Posterior cingulate gyrus (tissue), 11 donors: ENCODE results near the gene STPG2.
"Not testable (repeated sequence)": the region's sequence is repeated elsewhere in the genome, so short reads cannot be mapped to it uniquely, and the experiment has no call there.

Experiments used
- DNase-seq, 10 donors: peaks; one replicate each; pipeline versions ENCODE4 v3.0.0 to v3.0.0-alpha.2; 2020 to 2021; ENCODE audit warnings: mixed read lengths in 3 of 10
- intact Hi-C: fragments of 100-400 bp; cut with DNase I; formaldehyde crosslinking; loops from one replicate; pipeline ENCODE4 v1.15.1; 2023

STPG2 gene

DNA sequence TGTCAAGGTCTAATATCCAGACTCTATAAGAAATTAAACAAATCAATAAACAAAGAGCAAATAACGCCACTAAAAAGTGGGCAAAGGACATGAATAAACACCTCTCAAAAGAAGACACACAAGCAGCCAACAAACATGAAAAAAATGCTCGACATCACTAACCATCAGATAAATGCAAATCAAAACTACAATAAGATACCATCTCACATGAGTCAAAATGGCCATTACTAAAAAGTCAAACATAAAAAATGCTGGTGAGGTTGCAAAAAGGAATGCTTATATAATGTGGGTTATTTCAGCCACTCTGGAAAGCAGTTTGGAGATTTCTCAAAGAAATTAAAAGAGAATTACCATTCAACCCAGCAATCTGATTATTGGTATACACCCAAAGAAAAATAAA lies 481.1 kb downstream of the STPG2 start:
- intact Hi-C loops, result no loop called here
- DNase-seq, result no peak

DNA sequence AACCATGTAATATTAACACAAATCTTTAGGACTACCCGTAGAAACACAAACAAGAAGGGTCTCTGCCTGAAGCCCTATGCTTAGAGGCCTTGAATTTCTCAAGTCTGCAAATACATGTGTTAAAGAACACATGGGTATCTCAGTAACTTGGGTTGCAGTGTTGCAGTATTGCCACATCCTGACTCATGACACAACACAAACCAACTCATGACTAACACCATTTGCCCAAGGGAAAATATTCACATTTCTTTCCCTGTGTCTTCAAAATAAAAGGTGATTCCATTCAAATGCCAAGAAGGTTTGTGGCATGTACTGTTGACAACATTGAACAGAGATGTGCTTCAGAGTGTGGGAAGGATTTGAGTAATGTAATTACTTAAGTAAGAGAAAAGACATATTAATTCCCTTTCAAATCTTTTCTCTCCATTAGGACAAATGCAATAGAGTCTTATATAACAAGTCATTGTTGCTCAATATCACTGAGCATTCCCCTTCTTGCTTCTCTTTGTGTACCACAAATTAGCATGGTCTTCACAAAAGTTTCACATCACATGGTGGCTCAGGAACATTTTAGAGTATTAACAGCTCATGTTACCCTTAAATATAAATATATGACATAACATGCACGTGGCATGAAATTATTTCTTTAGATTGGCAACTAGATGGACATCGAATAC lies 487.1 kb downstream of the STPG2 start:
- DNase-seq, result no peak
- intact Hi-C loops, result no loop called here

DNA sequence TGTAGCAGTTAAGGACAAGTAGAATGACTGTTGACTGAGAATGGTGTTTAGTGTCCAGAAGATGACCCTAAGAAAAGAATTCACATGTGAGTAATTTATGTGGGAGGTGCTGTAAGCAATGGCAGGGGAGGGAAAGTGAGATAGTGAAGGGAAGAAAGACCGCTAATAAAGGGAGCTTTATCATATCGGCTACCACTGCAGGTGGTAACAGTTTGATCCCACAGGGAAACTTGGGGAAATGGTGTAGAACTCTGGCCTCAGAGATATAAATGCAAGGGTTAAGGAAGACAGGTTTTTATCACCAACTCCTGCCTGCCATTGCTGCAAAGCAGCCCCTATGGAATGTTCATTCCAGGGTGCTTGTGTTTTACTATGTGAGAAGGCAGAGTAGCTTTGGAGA lies 489.6 kb downstream of the STPG2 start:
- no peak for DNase-seq
- intact Hi-C loops, result no loop called here

DNA sequence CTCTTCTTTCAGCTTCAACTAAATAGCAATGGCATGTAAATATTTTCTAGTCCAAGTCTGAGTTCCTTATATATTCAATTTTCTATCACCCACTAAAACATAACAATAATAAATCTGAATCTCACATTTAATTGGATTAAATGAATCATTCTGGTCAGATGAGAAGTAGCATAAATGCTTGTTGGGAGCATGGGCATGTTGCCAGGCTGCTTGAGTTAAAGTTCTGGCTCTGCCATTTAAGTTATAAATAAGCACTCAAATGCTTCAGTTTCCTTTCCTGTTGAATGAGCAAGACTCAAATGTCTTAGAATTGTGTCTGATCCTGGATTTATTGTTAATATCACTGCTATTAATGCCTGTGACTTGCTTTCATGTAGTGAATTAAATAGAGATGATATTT lies 496.3 kb downstream of the STPG2 start:
- intact Hi-C loops, result no loop called here
- DNase-seq, result peak in 5 of 10 donors; percentile 9 to 75 (median 14)

DNA sequence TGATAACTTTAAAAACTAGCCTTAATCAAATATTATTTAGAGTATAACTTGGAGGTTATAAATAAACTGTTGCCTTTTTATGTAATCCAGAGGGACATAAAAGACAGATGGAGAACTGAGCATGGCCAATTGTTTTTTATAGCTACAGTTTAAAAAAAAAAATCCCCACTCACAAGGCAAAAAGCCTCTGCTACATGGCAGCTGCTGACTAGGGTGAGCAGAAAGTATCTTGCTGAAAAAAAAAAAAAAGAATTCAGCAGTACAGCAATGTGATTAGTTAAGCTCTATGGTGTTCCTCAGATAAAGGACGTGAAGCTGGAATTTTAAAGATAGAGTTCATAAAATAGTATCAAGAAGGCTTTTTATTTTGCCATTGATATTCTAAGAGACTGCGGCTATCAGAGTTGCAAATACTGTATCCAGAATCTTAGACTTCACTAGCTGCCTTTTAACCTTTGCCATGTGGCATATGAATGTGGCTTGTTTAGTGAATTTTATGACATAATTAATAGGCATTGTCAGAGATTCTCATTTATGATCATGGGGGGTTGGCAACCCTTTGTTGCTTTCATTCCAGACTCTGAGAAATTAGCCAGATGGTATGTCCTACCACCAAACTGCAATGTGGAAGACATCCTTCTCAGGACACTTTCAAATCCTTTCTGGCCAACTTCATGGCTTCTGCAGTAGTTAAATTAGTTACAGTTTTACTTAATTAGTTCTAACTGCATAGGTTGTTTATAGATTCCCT lies 498.0 kb downstream of the STPG2 start:
- intact Hi-C loops, result no loop called here
- no peak for DNase-seq

DNA sequence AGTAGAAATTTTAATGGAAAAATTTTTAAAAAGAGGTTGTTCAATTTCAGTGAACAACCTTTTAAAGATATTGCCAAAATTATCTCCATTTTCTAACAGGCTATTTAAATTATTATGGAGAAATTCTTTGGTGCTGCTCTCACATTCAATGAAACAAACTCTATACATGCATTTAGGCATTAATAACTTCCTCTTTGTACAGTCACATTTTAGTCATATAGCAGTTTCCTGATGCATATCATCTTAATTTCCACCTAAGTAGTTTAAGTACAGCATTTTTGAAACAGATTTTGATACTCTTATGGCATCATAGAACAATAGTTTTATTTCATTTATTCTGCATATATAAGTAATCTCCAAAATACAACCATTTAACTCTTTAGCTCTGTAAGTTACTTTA lies 500.1 kb downstream of the STPG2 start:
- intact Hi-C loops, result no loop called here

DNA sequence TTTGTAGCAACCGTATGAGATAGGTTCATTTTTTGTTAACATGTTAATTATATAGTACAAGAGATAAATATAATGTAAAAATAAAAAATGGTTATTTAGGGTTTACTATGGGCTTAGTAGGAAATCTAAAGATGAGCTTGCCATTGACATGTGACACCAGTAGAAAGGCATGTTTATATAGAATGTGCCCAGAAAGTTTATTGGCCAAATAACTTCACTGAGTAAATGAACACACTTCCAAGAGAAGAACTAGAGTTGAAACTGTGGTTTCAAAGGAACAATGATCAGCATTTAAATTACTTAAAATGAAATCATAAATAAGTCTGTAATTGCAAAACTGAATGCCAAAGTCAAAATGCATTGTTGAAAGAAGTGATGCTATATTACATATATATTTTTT lies 503.3 kb downstream of the STPG2 start:
- DNase-seq, result no peak

More for the DNA sequence above, 500.1 kb downstream of the STPG2 start:
- DNase-seq, result no peak

DNA sequence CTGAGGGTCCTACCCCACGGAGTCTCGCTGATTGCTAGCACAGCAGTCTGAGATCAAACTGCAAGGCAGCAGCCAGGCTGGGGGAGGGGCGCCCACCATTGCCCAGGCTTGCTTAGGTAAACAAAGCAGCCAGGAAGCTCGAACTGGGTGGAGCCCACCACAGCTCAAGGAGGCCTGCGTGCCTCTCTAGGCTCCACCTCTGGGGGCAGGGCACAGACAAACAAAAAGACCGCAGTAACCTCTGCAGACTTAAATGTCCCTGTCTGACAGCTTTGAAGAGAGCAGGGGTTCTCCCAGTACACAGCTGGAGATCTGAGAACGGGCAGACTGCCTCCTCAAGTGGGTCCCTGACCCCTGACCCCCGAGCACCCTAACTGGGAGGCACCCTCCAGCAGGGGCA lies 509.4 kb downstream of the STPG2 start:
- intact Hi-C loops, result not testable (repeated sequence)
- DNase-seq, result peak in 1 of 10 donors; percentile 24

More for the DNA sequence above, 503.3 kb downstream of the STPG2 start:
- intact Hi-C loops, result no loop called here

DNA sequence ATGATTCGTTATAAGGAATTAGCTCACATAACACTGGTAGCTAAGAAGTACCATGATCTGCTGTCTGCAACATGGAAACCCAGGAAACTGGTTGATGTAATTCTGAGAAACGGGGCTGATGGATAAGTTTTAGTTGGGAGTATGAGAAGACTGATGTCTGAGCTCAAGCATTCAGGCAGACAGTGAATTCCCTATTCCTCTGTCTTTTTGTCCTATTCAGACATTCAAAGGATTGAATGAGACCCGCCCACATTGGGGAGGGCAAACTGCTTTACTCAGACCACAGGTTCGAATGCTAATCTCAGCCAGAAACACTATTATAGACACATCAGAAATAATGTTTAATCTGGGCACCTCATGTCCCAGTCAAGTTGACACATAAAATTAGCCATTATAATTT lies 515.5 kb downstream of the STPG2 start:
- DNase-seq, result no peak
- intact Hi-C loops, result no loop called here

DNA sequence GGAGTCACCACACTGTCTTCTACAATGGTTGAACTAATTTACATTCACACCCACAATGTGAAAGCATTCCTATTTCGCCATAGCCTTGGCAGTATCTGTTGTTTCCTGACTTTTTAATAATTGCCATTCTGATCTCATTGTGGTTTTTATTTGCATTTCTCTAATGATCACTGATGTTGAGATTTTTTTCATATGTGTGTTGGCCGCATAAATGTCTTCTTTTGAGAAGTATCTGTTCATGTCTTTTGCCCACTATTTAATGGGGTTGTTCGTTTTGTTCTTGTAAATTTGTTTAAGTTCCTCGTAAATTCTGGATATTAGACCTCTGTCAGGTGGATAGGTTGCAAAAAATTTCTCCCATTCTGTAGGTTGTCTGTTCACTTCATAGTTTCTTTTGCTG lies 519.1 kb downstream of the STPG2 start:
- intact Hi-C loops, result no loop called here
- no peak for DNase-seq

DNA sequence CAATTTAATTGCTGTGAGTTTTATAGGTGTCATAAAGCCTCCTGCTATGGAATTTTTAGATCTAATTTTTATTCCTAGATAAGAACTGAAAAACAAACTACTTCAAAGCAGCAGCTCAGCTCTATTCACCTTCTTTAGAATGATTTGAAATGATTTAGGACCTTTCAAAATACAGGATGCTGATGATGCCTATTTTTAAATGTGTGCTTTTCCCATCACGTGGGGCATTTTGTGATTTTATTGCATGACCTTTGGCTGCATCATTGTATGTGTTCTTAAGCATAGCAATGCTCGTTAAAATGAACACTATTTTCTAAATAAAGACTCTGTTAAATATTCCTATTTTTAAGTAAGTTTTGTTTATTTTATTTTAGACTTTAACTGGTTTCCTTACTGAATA lies 537.3 kb downstream of the STPG2 start:
- intact Hi-C loops, result no loop called here
- no peak for DNase-seq

DNA sequence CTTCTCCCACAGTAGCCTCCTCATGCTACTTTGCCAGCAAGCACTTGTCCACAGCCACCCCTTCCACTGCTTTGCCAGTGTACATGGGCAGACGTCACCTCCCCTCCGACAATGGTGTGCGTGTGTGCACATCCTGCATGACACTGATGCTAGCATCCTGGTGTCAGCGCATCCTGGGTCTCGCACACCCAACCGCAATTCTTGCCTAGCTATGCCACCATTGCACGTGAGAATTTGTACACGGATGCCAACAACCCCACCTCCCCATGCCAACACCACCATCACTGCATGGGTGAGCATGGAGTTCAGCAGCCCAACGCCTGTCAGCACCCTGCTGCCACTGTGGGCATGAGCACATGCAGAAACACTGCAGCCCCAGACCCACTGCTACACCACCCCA lies 550.0 kb downstream of the STPG2 start:
- peak in 2 of 10 donors; percentile 39 to 60 for DNase-seq
- intact Hi-C loops, result no loop called here

DNA sequence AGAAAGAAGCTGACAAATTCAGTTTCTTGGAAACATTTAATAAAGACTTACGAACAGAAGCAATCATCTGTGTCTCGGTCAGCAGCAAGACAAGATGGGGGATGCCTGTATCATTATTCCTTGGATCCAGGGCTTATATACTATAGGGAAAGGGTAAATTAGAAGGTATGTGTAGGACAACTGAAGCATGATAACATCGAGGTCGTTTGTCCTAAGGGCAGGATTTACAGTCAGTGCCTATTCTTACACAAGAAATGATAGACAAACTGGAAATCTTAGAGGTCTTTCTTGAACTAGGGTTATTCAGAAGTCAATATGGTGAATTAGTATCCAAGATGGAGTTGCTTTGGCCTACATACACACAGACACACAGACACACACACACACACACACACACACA lies 553.0 kb downstream of the STPG2 start:
- intact Hi-C loops, result no loop called here
- DNase-seq, result no peak

DNA sequence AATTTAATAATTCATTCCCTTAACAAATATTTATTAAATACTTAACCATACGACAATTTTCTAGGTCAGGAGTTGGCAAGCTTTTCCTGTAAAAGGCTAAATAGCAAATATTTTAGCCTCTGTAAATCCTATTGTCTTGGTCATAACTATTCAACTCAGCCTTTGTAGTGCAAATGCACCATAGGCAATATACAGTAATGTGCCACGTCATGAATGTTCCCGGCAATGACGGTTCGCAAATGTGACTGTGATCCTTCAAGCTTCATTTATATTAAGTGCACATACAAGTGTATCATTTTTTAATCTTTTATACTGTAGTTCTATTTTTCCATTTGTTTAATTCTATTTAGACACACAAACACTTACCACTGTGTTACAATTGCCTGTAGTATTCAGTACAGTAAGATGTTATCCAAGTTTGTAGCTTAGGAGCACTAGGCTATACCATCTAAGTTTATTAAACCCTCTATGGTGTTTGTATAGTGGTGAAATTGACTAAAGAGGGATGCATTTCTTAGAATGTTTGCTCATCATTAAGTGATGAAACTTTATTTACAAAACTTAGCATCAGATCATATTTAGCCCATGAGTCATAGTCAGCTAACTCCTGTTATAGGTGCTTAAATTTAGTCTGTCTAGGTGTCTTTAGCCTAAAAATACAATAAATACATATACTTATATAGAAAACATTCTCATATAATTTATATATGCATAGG lies 553.6 kb downstream of the STPG2 start:
- DNase-seq, result no peak
- intact Hi-C loops, result no loop called here

DNA sequence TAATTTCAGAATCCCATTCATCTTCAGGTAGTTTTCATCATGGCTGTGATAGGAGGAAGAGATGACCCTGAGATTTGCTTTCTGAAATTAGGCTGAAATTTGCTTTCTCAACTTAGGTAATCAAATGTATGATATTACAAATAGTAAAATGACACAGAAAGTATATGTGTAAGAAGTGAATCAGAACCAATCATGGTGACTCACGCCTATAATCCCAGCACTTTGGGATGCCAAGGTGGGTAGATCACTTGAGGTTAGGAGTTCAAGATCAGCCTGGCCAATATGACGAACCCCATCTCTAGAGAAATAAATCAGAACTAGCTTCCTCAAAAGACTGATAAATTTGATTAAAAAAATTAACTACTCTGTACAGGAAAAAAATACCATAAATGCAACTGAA lies 555.4 kb downstream of the STPG2 start:
- no peak for DNase-seq
- intact Hi-C loops, result no loop called here

DNA sequence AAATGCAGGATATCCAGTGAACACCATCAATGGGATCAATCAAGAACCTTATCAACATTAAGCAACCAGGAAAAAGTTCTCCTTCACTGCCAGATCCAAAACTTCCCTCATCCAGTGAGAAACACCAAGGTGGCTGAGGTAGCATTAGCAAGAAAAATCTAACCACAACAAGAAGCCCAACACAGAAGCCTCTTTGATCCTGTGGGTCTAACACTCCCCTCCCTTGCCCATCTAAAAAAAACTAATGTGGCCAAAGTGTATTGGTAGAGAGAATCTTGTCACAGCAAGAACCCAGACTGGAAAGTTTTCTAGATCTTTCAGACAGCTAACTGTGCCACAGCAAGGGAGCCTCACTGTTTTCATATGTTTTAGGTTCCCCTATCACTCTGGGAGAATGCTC lies 558.0 kb downstream of the STPG2 start:
- intact Hi-C loops, result no loop called here
- no peak for DNase-seq

DNA sequence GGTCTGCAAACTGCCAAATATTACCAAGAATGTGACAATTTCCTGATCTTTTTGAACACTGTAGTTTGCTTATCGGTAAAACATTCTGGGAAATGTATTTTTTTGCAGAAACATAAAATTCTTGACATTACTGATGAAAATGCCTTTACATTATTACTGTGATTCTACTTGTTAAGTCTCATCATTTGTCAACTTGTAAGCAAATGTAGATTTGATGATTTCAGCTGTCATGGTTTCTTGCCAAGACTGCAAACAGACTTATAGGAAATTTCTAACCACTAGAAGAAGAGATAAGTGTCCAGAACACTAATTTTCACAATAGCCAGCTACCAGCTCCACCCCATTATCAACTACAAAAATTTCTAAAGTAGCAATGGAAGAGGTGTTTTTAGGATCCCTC lies 560.4 kb downstream of the STPG2 start:
- DNase-seq, result no peak
- intact Hi-C loops, result no loop called here

DNA sequence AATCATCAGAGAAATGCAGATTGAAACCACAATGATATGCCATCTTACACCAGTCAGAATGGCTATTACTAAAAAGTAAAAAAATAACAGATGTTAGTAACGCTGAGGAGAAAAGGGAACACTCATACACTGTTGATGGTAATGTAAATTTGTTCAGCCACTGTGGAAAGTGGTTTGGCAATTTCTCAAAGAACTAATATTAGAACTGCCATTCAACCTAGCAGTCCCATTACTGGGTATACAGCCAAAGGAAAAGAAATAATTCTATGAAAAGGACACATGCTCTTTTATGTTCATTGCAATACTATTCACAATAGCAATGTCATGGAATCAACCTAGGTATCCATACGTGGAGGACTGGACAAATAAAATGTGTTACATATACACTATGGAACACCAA lies 566.3 kb downstream of the STPG2 start:
- intact Hi-C loops, result no loop called here
- DNase-seq, result no peak

DNA sequence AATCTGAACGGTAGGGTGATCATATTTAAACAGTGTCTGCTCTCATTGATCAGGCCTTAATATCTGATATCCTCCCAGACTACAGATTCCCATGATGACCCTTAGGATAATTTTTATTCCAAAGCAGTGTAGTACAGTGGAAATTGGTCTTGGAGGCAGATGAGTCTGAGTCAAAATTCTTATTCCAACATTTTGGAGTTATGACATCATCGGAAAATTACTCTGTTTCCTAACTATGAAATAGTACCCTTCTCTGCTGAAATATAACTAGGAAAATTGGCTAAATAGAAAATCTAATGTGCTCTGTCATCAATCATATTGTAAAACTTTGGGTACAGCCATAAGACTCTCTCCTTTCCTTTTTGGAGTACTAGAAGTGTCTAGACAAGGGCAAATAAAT lies 583.3 kb downstream of the STPG2 start:
- intact Hi-C loops, result no loop called here
- DNase-seq, result no peak

DNA sequence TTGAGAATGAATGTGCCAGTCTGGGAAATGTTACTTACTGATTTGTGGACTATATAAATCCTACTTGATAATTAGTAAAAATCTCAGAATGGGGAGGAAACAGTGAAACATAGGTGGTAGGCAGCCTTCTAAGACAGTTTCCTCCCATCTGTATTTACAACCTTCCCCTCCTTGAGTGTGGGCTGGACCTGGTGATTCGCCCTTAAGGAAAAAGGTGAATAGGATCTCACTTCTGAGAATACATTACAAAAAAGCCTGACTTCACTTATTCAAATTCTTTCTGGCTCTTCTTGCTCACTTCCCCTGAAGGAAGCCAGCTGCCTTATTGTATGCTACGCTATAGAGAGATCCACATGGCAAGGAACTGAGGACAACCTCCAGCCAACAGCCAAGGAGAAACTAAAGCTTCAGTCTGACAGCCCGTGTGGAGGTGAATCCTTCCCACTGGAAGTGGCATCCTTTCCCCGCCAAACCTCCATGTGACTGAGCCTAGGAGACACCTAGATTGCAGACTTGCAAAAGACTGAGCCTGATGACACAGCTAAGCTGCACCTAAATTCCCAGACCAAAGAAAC lies 585.0 kb downstream of the STPG2 start:
- DNase-seq, result peak in 1 of 10 donors; percentile 35
- intact Hi-C loops, result no loop called here

DNA sequence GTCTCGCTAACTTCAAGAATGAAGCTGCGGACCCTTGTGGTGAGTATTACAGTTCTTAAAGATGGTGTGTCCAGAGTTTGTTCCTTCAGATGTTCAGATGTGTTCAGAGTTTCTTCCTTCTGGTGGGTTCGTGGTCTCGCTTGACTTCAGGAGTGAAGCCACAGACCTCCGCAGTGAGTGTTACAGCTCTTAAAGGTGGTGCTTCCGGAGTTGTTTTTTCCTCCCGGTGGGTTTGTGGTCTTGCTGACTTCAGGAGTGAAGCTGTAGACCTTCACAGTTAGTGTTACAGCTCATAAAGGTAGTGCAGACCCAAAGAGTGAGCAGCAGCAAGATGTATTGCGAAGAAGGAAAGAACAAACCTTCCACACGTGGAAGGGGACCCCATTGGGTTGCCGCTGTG lies 592.6 kb downstream of the STPG2 start:
- DNase-seq, intact Hi-C loops: not testable (repeated sequence)
